IPS-NIHi11 (cell line): Measurements from ENCODE around the gene PTPRM.

Experiments used
- DNase-seq: peaks from one replicate; pipeline ENCODE4 v3.0.0; 2012; ENCODE audit warnings: mixed read lengths, low spot score

PTPRM gene

GRCh38 chr18:7855671-7856070 is 288.6 kb downstream of the PTPRM start:
- DNase-seq, result no peak

GRCh38 chr18:7856116-7856515 is 289.0 kb downstream of the PTPRM start:
- no peak for DNase-seq

GRCh38 chr18:7856733-7857132 is 289.6 kb downstream of the PTPRM start:
- DNase-seq, result no peak

DNA sequence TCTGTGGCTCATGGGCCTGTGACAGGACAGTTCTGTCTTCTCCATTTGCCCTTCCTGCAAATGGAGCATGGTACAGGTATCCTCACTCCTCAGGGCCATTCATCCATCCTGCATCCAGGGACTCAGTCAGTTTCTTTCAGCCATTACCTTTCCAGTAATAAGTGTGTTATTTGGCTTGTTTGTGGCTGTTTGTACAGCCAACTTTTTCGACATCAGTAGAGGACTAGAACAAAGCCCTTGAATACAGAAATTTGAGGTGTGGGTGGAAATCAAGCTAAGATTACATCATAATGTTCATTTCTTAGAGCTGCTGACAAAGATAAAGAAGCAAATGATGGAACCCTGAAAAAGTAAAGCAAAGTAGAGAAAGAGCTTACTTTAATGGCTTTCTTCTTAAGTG is 290.4 kb downstream of the PTPRM start:
- no peak for DNase-seq

- no peak for DNase-seq
Observed at GRCh38 chr18:7859122-7859521, 292.0 kb downstream of the PTPRM start.

DNA sequence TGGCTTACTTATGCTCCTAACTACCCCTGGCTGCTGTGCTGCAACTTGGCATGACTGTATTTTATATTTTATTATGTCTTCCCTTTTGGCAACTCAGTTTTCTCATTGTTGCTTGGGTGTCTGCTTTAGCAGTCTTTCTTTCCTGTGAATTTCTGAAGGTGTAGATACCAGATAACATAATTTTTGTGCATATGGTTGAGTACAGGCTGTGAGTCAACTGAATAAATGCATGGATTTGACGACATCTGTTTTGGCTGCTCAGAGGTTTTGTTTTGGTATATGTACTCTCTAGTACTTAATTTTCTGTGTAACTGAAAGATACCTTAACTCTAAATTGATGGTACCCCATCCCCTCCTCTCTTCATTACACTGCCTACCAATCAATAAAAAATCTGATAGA is 303.1 kb downstream of the PTPRM start:
- DNase-seq, result no peak

DNA sequence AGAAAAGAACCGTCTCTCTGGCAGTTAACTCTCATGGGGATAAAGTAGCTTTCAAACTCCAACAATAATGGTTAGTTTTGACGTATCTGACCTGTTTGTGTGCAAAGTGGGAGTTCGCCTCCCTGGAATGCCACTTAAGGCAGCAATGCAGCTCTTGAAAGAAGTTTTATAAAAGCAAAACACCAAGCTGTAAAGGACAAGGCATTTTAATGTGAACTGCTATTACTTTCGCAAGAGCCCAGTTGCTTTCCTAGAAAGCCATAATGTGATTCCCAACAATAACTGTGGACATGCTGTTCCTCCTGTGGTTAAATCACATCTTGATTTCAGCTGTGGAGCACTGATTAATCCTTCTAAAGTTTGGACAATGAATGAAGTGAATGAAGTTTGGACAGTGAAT is 303.7 kb downstream of the PTPRM start:
- DNase-seq, result no peak

GRCh38 chr18:7871560-7872456 is 304.7 kb downstream of the PTPRM start:
- no peak for DNase-seq

- no peak for DNase-seq
Observed at GRCh38 chr18:7872569-7872968, 305.5 kb downstream of the PTPRM start.

- DNase-seq, result no peak
Observed at GRCh38 chr18:7873316-7873715, 306.2 kb downstream of the PTPRM start.

- no peak for DNase-seq
Observed at GRCh38 chr18:7876354-7877104, 309.4 kb downstream of the PTPRM start.

DNA sequence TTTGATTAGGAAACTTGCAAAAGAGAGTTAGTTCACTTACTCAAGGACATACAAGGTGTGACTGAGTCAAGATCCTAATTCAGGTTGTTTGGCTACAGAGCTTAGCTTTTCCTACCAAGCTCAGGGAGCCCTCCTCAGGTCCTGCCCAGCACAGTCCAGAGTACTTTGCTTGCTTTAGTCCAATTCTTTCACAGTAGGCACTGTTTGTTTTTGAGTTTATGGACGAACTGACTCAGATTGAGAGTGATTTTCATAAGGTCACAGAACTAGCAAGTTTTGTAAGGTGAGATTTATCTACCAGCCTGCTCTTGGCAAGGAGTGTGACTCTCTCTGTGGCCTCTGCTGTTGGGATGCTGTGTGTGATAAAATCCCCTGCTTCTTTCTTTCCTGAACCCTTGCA is 310.5 kb downstream of the PTPRM start:
- no peak for DNase-seq

- no peak for DNase-seq
Observed at GRCh38 chr18:7878265-7879211, 311.4 kb downstream of the PTPRM start.

- no peak for DNase-seq
Observed at GRCh38 chr18:7879717-7880116, 312.6 kb downstream of the PTPRM start.

DNA sequence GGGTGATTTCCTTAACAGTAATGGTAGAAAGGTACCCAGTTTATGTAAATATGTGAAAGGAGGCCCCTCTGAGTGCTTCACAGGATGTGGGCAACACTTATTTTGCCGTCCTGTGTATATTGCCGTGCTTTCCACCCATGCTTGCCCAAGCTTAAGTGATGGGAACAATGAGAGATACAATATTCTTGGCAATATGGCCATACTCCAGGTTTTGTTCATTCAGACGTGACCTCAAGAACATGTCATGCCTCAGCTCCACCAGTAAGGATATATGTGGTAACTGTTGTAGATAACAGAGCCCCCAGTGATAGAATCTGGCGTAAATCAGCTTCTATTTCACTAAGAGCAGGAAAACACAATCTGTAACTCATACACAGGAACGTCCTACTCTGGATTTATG is 318.7 kb downstream of the PTPRM start:
- DNase-seq, result no peak

- DNase-seq, result no peak
Observed at GRCh38 chr18:7886436-7886835, 319.3 kb downstream of the PTPRM start.

- no peak for DNase-seq
Observed at GRCh38 chr18:7889515-7889914, 322.4 kb downstream of the PTPRM start.

- DNase-seq, result no peak
Observed at GRCh38 chr18:7890075-7890474, 323.0 kb downstream of the PTPRM start.

DNA sequence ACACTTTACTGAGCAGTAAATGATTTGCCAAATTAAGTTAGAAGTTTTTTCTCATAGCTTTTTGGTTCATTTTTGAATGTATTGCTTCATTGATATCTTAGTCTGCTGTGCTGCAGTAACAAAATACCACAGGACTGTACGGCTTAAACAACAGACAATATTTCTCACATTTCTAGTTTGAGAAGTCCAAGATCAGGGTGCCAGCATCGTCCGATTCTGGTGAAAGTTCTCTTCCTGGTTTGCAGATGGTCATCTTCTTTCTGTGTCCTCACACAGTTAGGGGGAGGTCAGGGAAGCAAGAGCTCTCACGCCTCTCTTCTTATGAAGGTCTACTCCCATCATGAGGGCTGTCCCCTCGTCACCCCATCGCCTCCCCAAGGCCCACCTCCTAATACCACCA is 325.4 kb downstream of the PTPRM start:
- DNase-seq, result no peak

GRCh38 chr18:7894592-7894991 is 327.5 kb downstream of the PTPRM start:
- DNase-seq, result no peak

DNA sequence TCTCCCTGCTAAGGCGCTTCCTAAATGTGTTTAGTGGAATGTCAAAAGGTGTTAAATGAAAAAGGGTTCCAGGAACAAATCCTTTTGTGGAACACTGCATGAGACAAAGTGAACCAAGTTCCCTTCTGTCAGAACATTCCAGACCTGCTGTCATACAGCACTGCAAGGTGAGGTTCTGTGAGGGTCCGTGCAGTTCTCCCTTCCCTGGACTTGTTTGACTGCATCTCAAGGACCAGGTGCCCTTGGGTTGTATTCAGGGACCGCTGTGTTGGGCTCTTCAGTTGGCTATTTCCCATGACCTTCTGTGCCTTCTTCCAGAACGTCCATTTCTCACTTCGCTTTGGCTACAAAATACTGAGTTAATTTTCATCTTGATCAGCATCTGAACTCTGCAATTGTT is 328.2 kb downstream of the PTPRM start:
- no peak for DNase-seq

GRCh38 chr18:7896161-7896560 is 329.0 kb downstream of the PTPRM start:
- DNase-seq, result no peak
